H1 (cell line): Measurements from ENCODE around the gene RHCG.

Source experiments
- BRCA1 ChIP-seq: IDR thresholded peaks from 2 replicates; pipeline ENCODE4 v1.6.1; 2012; ENCODE audit warnings: low read depth, low read length, improper control_type of control experiment
- CTCF ChIP-seq, 3 experiments: IDR thresholded peaks; 1 replicate in 2 of 3; 2 replicates in 1 of 3; pipeline versions ENCODE4 v1.5.1 to v1.6.1; 2011; ENCODE audit warnings: low read length in 3 of 3, mild to moderate bottlenecking in 3 of 3, inconsistent platforms in 2 of 3, low read depth in 1 of 3, moderate library complexity in 1 of 3; ENCODE audit not compliant: insufficient read depth in 1 of 3; ENCODE audit errors: control extremely low read depth in 1 of 3
- EZH2 ChIP-seq: fragments of 200-600 bp; sonication (generic); IDR thresholded peaks from 2 replicates; pipeline ENCODE4 v1.7.1; 2012; ENCODE audit warnings: low read depth, mild to moderate bottlenecking, moderate library complexity, low read length, inconsistent platforms; ENCODE audit not compliant: severe bottlenecking
- FOSL1 ChIP-seq: IDR thresholded peaks from 2 replicates; pipeline ENCODE4 v1.6.1; 2011; ENCODE audit warnings: mild to moderate bottlenecking, low read depth, low read length, moderate library complexity; ENCODE audit not compliant: insufficient read depth
- HDAC2 ChIP-seq, 2 experiments: fragments of 300-600 bp in 1 of 2; sonication (generic) in 1 of 2; IDR thresholded peaks; 2 replicates each; pipeline ENCODE4 v1.6.1; 2011 to 2012; ENCODE audit warnings: low read depth in 2 of 2, low read length in 2 of 2, mild to moderate bottlenecking in 2 of 2, moderate library complexity in 2 of 2, borderline replicate concordance in 1 of 2, inconsistent platforms in 1 of 2
- MAFK ChIP-seq: IDR thresholded peaks from 2 replicates; pipeline ENCODE4 v1.6.1; 2012; ENCODE audit warnings: low read depth, mild to moderate bottlenecking, improper control_type of control experiment, low read length
- POLR2AphosphoS5 ChIP-seq: IDR thresholded peaks from 2 replicates; pipeline ENCODE4 v1.6.1; 2011; ENCODE audit warnings: low read depth, low read length
- RNF2 ChIP-seq: fragments of 200-900, 300-1000 bp; sonication (generic); IDR thresholded peaks from 2 replicates; pipeline ENCODE4 v1.7.1; 2016; ENCODE audit warnings: borderline replicate concordance, low read depth, mild to moderate bottlenecking, antibody characterized with exemption, low read length; ENCODE audit not compliant: poor library complexity, severe bottlenecking; ENCODE audit errors: missing control alignments
- RXRA ChIP-seq: IDR thresholded peaks from 2 replicates; pipeline ENCODE4 v1.6.1; 2011; ENCODE audit warnings: low read depth, mild to moderate bottlenecking, low read length, moderate library complexity; ENCODE audit not compliant: insufficient read depth
- SIN3A ChIP-seq, 2 experiments: IDR thresholded peaks in 1 of 2; conservative IDR thresholded peaks in 1 of 2; 2 replicates each; pipeline ENCODE4 v1.6.1; 2011 to 2012; ENCODE audit warnings: low read length in 2 of 2, improper control_type of control experiment in 1 of 2, low read depth in 1 of 2, mild to moderate bottlenecking in 1 of 2
- TAF1 ChIP-seq: IDR thresholded peaks from 2 replicates; pipeline ENCODE4 v1.6.1; 2011; ENCODE audit warnings: mild to moderate bottlenecking, low read depth, low read length
- YY1 ChIP-seq: IDR thresholded peaks from 2 replicates; pipeline ENCODE4 v1.6.1; 2011; ENCODE audit warnings: low read depth, mild to moderate bottlenecking, low read length

- peak; percentile 97 to 99 (median 98) for TF ChIP-seq CTCF (IDR thresholded peaks at IDR 0.05; ENCODE audit: control extremely low read depth in 1 of 3, insufficient read depth in 1 of 3, low read depth in 1 of 3, low read length in 3 of 3)
- TF ChIP-seq SIN3A (conservative IDR thresholded peaks at IDR 0.05 in 1 of 2, IDR thresholded peaks at IDR 0.05 in 1 of 2; ENCODE audit: low read depth in 1 of 2, low read length in 2 of 2): no peak
- no peak for TF ChIP-seq TAF1
- TF ChIP-seq HDAC2 (IDR thresholded peaks at IDR 0.05; ENCODE audit: borderline replicate concordance in 1 of 2, low read depth in 2 of 2, low read length in 2 of 2): no peak
- TF ChIP-seq FOSL1: no peak
- no peak for TF ChIP-seq RXRA
- no peak for TF ChIP-seq YY1
- TF ChIP-seq EZH2: peak; percentile 45
- no peak for TF ChIP-seq POLR2AphosphoS5
- no peak for TF ChIP-seq RNF2
- TF ChIP-seq BRCA1: no peak
- TF ChIP-seq MAFK: no peak
Measured at GRCh38 chr15:89430530-89431341, 65.6 kb downstream of the RHCG start.
